ENCODE results near the gene RALGPS2.

- TF ChIP-seq, protein P1, sequence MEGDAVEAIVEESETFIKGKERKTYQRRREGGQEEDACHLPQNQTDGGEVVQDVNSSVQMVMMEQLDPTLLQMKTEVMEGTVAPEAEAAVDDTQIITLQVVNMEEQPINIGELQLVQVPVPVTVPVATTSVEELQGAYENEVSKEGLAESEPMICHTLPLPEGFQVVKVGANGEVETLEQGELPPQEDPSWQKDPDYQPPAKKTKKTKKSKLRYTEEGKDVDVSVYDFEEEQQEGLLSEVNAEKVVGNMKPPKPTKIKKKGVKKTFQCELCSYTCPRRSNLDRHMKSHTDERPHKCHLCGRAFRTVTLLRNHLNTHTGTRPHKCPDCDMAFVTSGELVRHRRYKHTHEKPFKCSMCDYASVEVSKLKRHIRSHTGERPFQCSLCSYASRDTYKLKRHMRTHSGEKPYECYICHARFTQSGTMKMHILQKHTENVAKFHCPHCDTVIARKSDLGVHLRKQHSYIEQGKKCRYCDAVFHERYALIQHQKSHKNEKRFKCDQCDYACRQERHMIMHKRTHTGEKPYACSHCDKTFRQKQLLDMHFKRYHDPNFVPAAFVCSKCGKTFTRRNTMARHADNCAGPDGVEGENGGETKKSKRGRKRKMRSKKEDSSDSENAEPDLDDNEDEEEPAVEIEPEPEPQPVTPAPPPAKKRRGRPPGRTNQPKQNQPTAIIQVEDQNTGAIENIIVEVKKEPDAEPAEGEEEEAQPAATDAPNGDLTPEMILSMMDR (IDR thresholded peaks at IDR 0.05): no peak
- no peak for TF ChIP-seq USF2 (CRISPR knock-in tag; IDR thresholded peaks at IDR 0.05)
- no peak for TF ChIP-seq TCF7 (CRISPR knock-in tag; IDR thresholded peaks at IDR 0.05; ENCODE audit: low read depth)
- TF ChIP-seq, protein P2, sequence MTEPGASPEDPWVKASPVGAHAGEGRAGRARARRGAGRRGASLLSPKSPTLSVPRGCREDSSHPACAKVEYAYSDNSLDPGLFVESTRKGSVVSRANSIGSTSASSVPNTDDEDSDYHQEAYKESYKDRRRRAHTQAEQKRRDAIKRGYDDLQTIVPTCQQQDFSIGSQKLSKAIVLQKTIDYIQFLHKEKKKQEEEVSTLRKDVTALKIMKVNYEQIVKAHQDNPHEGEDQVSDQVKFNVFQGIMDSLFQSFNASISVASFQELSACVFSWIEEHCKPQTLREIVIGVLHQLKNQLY (CRISPR knock-in tag; IDR thresholded peaks at IDR 0.05): no peak
- TF ChIP-seq PREB (CRISPR knock-in tag; IDR thresholded peaks at IDR 0.05; ENCODE audit: borderline replicate concordance): no peak
- TF ChIP-seq ARID4B (CRISPR knock-in tag; IDR thresholded peaks at IDR 0.05; ENCODE audit: borderline replicate concordance): no peak
- TF ChIP-seq ZNF671 (CRISPR knock-in tag; IDR thresholded peaks at IDR 0.05): no peak
- TF ChIP-seq, protein P3, sequence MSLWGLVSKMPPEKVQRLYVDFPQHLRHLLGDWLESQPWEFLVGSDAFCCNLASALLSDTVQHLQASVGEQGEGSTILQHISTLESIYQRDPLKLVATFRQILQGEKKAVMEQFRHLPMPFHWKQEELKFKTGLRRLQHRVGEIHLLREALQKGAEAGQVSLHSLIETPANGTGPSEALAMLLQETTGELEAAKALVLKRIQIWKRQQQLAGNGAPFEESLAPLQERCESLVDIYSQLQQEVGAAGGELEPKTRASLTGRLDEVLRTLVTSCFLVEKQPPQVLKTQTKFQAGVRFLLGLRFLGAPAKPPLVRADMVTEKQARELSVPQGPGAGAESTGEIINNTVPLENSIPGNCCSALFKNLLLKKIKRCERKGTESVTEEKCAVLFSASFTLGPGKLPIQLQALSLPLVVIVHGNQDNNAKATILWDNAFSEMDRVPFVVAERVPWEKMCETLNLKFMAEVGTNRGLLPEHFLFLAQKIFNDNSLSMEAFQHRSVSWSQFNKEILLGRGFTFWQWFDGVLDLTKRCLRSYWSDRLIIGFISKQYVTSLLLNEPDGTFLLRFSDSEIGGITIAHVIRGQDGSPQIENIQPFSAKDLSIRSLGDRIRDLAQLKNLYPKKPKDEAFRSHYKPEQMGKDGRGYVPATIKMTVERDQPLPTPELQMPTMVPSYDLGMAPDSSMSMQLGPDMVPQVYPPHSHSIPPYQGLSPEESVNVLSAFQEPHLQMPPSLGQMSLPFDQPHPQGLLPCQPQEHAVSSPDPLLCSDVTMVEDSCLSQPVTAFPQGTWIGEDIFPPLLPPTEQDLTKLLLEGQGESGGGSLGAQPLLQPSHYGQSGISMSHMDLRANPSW (CRISPR knock-in tag; conservative IDR thresholded peaks at IDR 0.05; ENCODE audit: low read depth): no peak
Measured at GRCh38 chr1:178874966-178875365, 149.9 kb downstream of the RALGPS2 start.

Measured in WTC11 (cell line).